Subcutaneous abdominal adipose tissue (tissue), 5 donors: Measurements from ENCODE around the gene PRTFDC1.

ENCODE experiments used
- H3K27ac ChIP-seq: one replicate; pipeline ENCODE4 v1.7.0; 2013; ENCODE audit warnings: low read depth, mild to moderate bottlenecking, inconsistent platforms, low read length, moderate library complexity
- H3K27me3 ChIP-seq, 5 donors: one replicate each; pipeline ENCODE4 v1.7.0; 2013; ENCODE audit warnings: low read length in 5 of 5, inconsistent platforms in 1 of 5; ENCODE audit not compliant: control insufficient read depth in 5 of 5, insufficient read depth in 4 of 5
- H3K36me3 ChIP-seq, 5 donors: one replicate each; pipeline ENCODE4 v1.7.0; 2013; ENCODE audit warnings: low read length in 5 of 5; ENCODE audit not compliant: control insufficient read depth in 5 of 5, insufficient read depth in 5 of 5
- H3K4me1 ChIP-seq, 5 donors: one replicate each; pipeline ENCODE4 v1.7.0; 2013; ENCODE audit warnings: low read length in 5 of 5, mild to moderate bottlenecking in 3 of 5, moderate library complexity in 1 of 5; ENCODE audit not compliant: control insufficient read depth in 5 of 5, insufficient read depth in 5 of 5
- H3K4me3 ChIP-seq, 5 donors: one replicate each; pipeline ENCODE4 v1.7.0; 2013; ENCODE audit warnings: low read length in 5 of 5, low read depth in 1 of 5
- H3K9ac ChIP-seq, 5 donors: one replicate each; pipeline ENCODE4 v1.7.0; 2013; ENCODE audit warnings: low read length in 5 of 5, mild to moderate bottlenecking in 4 of 5, moderate library complexity in 3 of 5
- H3K9me3 ChIP-seq, 5 donors: one replicate each; pipeline ENCODE4 v1.7.0; 2013; ENCODE audit warnings: low read length in 5 of 5; ENCODE audit not compliant: control insufficient read depth in 5 of 5
- donor health status: healthy.
- donor health status: healthy.
- donor health status: healthy.
- donor health status: healthy.
- donor health status: healthy.

Gene PRTFDC1

GRCh38 chr10:24869354-24870015, 82.9 kb downstream of the PRTFDC1 start:
- Histone ChIP-seq H3K27ac (no peak overlapping the region), H3K4me3 (no peak overlapping the region), H3K27me3 (no peaks in the 10 kb centered on the region), H3K36me3 (no peaks in the 10 kb centered on the region), H3K9me3 (no peaks in the 10 kb centered on the region), H3K4me1 (peaks cover 0 to 24% (median 8%) of the 10 kb centered on the region in 5 donors), H3K9ac (no peak overlapping the region)

DNA sequence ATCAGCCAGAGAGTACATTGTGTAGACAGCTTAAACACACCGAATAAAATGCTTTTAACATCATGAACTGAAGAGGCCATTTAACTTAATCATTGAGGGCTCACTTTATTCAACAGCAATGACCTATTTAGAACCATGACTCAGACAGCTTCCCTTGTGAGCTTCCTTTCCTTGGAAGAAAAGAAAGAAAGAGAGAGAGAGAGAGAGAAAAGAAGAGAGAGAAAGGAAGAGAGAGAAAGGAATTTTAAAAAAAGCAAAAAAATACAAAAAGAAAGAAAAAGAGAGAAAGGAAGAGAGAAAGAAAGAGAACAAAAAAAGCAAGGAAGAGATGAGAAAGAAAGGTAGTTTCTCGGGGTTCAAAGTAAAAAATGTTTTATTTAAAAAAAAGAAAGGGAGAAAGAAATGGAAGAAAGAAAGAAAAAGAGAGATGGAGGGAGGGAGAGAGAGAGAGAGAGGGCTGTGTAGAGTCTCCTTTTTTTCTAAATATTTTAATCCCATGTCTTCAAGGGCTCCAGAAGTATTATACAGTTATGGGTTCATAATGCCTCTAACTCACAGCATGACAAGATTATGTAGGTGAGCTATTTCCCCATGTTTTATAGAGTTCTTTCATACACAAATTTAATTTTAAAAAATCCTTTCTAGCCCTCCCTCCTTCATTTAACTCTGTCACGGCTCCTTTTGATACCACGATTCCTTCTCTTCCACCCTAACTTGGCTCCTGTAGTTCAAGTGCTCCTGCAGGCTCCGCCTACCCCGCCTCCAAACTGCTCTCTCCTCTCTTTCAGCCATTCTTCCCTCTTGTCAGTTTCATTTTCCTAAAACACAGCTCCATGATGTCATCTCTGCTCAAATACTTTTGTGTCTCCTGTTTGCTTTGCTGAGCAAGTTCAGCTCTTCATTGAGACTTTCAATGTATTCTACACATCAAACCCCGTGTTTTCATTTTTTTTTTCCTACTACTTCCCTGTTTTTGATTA, 85.5 kb downstream of the PRTFDC1 start:
- peaks cover 0 to 16% (median 0%) of the 10 kb centered on the region in 5 donors for H3K4me1 ChIP-seq
- H3K9me3 ChIP-seq: no peaks in the 10 kb centered on the region
- no peaks in the 10 kb centered on the region for H3K36me3 ChIP-seq
- H3K9ac ChIP-seq: peak overlapping the region in 3 of 5 donors; percentile 30 to 51 (median 40)
- peak overlapping the region; percentile 27 to 54 (median 33) for H3K4me3 ChIP-seq
- no peak overlapping the region for H3K27ac ChIP-seq
- no peaks in the 10 kb centered on the region for H3K27me3 ChIP-seq

GRCh38 chr10:24865783-24866182, 86.6 kb downstream of the PRTFDC1 start:
- Histone ChIP-seq H3K36me3 (no peaks in the 10 kb centered on the region), H3K9ac (no peak overlapping the region), H3K4me1 (peaks cover 0 to 14% (median 0%) of the 10 kb centered on the region in 5 donors), H3K27me3 (no peaks in the 10 kb centered on the region), H3K27ac (no peak overlapping the region), H3K9me3 (no peaks in the 10 kb centered on the region), H3K4me3 (no peak overlapping the region)

DNA sequence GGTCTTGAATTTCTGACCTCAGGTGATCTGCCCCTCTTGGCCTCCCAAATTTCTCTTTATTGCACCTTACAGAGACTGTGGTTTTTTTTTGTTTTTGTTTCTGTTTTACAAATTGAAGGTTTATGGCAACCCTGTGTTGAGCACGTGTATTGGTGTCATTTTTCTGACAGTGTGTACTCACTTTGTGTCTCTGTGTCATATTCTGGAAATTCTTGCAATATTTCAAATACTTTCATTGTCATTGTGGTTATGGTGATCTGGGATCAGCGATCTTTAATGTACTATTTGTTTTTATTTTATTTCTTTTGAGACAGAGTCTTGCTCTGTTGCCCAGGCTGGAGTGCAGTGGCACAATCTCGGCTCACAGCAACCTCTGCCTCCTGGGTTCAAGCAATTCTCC, 89.8 kb downstream of the PRTFDC1 start:
- Histone ChIP-seq H3K9me3 (no peaks in the 10 kb centered on the region), H3K9ac (no peak overlapping the region), H3K4me1 (peaks cover 0 to 9% (median 0%) of the 10 kb centered on the region in 5 donors), H3K27me3 (no peaks in the 10 kb centered on the region), H3K36me3 (no peaks in the 10 kb centered on the region), H3K27ac (no peak overlapping the region), H3K4me3 (no peak overlapping the region)

DNA sequence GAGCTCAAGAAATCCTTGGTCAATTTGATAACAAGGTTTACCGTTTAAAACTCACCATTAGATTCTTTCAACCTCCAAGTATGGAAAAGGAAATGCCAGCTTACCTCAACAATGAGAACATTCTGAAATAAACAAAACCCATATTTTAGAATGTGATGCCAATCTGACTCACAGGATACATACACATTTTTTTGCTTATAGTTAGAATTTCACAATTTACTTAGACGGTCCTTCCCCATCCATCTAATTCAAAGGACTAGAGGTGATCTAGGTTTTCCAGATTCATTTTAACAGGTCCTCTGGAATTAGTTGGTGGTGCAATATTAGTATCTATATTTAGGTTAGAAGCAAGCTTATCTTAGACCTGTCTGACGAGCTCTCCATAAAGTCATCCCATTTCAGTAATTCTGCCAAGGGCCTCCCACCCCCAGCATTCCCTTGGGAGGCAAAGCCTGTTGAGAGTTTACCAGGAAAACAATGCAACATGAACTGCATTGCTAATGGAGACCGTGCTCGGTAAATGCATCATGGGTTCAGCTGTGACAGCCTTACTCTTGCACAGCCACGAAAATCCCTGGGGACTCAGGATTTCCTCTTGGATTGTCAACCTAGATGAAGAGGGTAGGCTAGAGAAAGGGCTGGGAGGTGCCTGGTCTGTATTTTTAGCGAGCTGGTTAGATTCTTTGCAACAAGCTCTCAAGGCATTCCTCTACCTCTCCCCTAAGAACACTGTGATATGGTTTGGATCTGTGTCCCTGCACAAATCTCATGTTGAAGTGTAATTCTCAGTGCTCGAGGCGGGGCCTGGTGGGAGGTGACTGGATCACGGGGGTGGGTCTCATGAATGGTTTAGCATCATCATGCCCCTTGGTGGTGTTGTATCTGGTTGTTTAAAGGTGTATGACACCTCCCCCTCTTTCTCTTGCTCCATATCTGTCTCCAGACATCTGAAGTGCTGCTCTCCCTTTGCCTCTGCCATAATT, 93.8 kb downstream of the PRTFDC1 start:
- no peaks in the 10 kb centered on the region for H3K9me3 ChIP-seq
- no peaks in the 10 kb centered on the region for H3K27me3 ChIP-seq
- H3K4me1 ChIP-seq: peaks cover 0 to 3% (median 0%) of the 10 kb centered on the region in 5 donors
- no peak overlapping the region for H3K9ac ChIP-seq
- no peak overlapping the region for H3K4me3 ChIP-seq
- H3K36me3 ChIP-seq: no peaks in the 10 kb centered on the region
- H3K27ac ChIP-seq: no peak overlapping the region

DNA sequence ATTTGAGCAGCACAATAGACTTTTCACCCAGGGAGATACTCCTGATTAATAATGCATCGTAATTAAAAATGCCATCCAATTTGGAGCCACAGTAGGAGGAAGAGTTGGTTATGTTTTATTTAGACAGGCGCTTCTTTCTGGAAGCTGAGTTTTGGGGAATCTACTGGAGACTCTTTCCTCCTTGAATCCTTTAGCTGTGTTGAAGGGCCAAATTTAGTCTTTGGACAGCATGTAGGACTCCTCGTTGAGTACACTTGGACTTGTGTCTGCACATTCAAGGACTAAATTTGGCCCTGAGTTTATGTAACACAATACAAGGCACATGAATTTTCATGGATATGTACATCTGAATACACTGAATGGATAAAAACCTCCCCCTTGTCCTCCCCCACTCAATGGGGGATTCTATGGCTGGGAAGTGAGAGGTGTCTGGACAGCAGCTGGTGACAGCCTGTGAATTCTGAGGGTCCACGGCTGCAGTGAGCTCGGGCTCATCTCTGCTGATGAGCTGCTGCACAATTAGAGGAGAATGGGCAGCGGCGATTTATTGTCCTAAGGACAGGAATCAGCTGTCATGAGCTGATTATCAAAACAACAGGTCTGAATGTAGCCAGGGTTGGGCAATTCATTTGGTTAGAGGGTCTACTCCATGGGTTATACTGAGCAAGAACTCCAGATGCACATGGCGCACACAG, 95.2 kb downstream of the PRTFDC1 start:
- Histone ChIP-seq H3K9ac (no peak overlapping the region), H3K4me3 (no peak overlapping the region), H3K36me3 (no peaks in the 10 kb centered on the region), H3K4me1 (peaks cover 0 to 3% (median 0%) of the 10 kb centered on the region in 5 donors), H3K9me3 (no peaks in the 10 kb centered on the region), H3K27ac (no peak overlapping the region), H3K27me3 (no peaks in the 10 kb centered on the region)

DNA sequence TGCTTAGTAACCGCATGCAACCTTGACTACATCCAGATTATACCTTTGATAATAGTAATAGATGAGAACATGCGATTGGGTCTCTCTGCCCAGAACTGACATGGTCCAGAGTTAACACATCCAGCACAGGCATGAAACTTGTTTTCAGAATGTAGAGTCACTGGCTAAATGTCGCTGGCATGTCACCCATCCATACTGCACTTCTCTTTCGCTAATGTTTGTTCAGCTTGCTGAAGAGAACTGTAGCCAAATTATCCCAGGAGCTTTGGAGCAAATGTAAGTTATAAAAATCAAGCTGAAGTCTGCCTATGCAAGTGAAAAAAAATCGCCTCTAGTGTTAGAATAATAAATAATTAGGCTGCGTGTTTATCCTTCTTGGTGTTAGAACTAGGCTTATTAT, 98.2 kb downstream of the PRTFDC1 start:
- Histone ChIP-seq H3K4me3 (no peak overlapping the region), H3K27me3 (no peaks in the 10 kb centered on the region), H3K9me3 (no peaks in the 10 kb centered on the region), H3K4me1 (peaks cover 0 to 3% (median 0%) of the 10 kb centered on the region in 5 donors), H3K9ac (no peak overlapping the region), H3K27ac (no peak overlapping the region), H3K36me3 (no peaks in the 10 kb centered on the region)

DNA sequence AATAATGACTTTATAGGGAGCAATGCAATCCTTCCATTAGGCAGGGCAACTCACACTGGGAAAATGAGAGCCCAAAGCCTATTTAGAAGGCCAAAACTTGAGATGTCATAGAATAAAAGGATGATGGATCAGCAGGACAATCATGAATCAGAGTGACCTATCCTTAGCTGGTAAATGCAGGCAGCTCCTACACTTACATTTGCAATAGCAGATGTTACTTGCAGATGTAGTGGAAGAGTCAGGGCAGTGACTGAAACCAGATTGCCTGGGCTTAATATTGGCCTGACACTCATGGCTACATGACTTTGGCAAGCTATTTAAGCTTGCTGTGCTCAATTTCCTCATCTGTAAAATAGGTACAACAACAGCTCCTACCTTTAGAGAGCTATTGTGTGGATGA, 98.7 kb downstream of the PRTFDC1 start:
- Histone ChIP-seq H3K9me3 (no peaks in the 10 kb centered on the region), H3K9ac (no peak overlapping the region), H3K36me3 (no peaks in the 10 kb centered on the region), H3K27me3 (no peaks in the 10 kb centered on the region), H3K27ac (no peak overlapping the region), H3K4me1 (peaks cover 0 to 2% (median 0%) of the 10 kb centered on the region in 5 donors), H3K4me3 (no peak overlapping the region)

DNA sequence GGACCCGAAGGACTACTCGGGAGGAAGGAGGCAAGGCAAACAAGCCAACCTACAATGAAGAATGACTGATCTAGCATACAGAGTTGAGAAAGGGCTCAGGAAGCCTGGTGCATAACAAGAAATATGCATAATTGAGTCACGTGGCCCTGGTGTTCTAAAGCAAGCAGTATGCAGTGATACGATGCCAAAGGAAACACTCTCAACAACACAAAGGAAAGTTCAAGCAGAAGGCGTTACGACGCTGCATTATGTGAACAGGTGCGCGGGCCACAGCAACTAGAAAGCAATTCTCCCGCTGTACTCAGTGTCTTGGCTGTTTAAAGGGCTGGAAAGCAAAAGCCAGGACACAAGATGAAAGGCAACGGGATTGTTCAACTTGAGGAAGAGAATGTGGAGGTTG, 100.8 kb downstream of the PRTFDC1 start:
- H3K4me3 ChIP-seq: no peak overlapping the region
- no peak overlapping the region for H3K27ac ChIP-seq
- H3K9ac ChIP-seq: no peak overlapping the region

More for the DNA sequence above, 100.8 kb downstream of the PRTFDC1 start:
- Histone ChIP-seq H3K9me3 (no peaks in the 10 kb centered on the region), H3K4me1 (peaks cover 0 to 15% (median 3%) of the 10 kb centered on the region in 5 donors), H3K27me3 (no peaks in the 10 kb centered on the region), H3K36me3 (no peaks in the 10 kb centered on the region)
